ENCODE results near the gene SYNE3.
A peak's percentile ranks its signal among the peaks of the same experiment; 100 is the strongest.

SYNE3 gene

GRCh38 chr14:95504135-95505029 lies 12.1 kb downstream of the SYNE3 start:
- peak; percentile 91 for DNase-seq

- no peak for DNase-seq
Observed at GRCh38 chr14:95503365-95504134, 12.9 kb downstream of the SYNE3 start.

DNA sequence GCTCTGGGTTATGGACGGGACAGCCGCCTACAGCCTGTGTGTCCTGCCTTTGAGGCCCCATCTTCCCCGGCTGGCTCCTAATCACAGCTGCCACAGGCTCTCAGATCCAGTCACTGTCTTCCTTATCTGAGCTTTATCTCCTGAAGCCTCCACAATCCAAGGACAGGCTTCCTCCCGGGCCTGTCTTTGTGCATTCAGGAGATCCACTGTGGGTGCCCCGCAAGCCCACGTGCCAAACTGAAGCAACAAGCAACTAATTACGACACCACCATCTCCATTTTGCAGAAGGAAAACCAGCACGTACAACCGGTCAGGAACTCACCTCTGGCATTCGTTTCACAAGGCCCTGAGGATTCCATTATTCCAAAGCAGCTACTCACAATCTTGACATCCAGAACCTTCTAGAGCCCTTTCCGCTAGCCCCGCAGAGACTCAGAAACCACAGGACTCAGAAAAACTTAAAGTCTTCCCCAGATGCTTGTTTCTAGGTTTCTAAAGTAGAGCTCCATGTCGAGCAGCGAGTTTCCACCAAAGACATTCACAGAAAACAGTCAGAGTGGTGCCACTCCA lies 14.0 kb downstream of the SYNE3 start:
- DNase-seq: no peak

DNA sequence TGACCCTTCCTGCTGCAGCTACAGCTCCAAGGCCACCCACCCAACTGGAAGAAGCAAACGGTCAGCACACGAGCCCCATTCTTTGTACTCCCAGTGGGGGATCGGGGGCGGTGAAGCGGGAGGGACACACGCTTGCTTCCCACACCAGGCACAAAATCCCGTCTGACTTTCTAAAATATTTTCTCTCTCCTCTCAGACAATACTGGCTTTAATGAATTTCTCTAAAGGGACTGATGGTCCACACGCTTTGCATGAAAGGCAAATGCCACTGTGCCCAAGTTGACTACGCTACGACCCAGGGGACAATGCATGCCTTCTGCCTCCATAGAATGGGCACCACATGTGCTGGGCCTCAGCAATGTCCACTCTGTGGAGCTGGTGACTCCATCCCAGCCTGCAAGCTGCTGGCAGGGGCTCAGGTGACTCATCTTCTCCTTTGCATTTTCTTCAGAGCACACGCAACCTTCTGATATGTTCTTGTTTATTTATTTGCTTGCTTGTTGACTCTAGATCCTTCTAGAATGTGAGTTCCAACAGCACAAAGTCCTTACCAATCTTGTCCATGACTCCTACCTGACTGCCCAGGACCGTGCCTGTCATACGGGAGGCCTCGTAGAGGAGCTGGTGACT lies 15.6 kb downstream of the SYNE3 start:
- DNase-seq: peak; percentile 73

GRCh38 chr14:95500201-95500681 lies 16.2 kb downstream of the SYNE3 start:
- DNase-seq: no peak

DNA sequence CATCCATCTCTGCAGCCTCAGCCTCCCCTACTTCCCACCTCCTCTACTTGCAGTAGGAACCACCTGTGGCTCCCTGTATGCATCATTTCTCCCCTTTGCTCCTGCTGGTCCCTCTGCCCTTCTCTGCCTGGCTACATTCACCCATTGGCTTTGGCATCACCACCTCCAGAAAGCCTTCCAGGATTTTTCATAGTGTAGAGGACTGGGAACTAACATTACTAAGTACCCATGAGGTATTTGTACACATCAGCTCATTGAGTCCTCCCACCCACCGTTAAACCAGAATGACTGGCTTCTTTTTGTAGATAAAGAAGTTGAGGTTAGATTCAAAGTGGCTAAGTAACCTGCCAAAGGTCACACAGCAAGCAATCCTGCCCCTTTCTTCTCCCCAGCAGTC lies 17.1 kb downstream of the SYNE3 start:
- no peak for DNase-seq

DNA sequence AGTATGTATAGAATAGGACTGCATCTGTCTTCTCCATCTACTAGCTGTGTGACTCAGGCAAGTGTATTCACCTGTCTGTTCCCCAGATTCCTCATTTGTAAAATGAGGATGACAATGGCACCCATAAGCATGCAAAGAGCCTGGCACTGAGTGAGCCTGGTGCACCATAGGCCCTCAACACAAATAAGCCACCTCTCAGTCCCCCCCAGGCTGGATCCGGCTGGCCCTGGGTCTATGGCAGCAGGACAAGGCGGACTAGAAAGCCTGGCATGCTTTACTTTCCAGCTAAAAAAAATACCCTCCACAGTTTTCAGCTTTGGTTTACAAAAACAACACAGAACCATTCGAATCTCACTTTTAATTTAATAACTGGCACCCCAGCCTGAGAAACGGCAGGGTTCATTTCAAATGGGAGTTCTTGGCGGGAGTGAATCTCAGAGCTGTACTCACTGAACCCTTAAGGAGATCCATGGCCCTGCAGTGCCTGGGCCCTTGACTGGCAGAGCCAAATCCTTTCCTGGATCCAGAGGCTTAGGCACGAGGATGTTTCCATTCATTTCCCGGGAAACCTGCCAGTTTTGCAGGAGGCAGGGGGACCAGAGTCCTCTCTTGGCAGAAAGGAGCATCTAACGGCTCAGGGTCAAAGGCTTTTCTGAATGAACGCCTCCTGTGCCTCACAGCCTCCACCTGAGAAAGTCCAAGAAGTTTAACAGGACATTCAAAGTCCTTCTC lies 17.7 kb downstream of the SYNE3 start:
- DNase-seq: no peak

- no peak for DNase-seq
Observed at GRCh38 chr14:95497561-95498011, 18.9 kb downstream of the SYNE3 start.

DNA sequence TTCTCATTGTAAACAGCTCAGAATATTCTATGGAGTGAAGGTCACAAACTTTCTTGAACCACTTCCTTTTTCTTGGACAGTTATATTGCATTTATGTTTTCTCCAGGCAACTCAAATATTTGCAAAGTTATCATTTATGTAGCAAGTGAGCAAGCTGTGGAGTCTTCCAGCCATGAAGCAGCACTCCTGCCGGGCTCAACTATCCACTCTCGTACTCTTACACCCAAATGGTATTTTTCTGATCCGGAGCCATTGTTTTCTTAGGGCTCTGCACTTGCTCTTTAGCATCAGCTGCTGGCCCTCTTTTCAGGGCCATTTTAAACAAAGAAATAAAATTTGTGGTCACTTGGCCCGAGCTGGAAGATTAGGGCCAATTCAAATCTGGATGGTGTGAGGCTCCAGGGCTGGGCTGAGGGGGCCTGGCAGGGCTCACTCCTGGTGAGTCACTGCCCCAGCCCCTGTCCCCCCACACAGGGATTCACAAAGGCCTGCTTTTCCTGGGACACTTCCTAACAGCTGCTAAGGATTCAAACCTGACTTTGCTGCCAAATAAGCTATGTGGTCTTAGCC lies 19.7 kb downstream of the SYNE3 start:
- peak; percentile 51 for DNase-seq

DNA sequence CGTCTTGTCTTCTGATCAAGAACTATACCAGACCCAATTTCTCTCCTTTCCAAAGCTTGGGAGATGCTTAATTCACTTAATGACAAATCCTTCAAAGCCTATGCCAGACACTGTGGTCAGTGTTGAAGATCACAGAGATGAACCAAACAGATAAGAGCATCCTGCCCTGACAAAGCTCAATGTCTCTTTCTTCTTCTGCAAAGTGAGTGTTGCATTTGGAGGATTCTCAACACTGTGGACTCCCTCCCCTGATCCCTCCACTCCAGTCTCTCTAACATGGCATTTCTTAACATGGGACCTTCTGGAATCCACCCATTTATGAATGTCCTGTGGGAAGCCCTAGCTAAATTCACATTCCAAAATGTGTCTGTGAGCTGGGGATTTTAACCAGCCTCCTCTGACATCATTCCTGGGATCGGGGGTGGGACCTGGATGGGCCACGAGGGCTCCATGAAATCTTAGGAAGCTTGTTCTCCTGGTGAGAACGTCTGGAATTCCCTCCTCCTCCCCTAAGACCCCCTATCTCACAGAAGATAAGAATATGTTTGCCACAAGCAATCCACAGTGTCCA lies 20.3 kb downstream of the SYNE3 start:
- peak; percentile 63 for DNase-seq

- DNase-seq: no peak
Observed at GRCh38 chr14:95495538-95496025, 20.9 kb downstream of the SYNE3 start.

GRCh38 chr14:95495076-95495475 lies 21.4 kb downstream of the SYNE3 start:
- no peak for DNase-seq

- no peak for DNase-seq
Observed at GRCh38 chr14:95494456-95494855, 22.0 kb downstream of the SYNE3 start.

DNA sequence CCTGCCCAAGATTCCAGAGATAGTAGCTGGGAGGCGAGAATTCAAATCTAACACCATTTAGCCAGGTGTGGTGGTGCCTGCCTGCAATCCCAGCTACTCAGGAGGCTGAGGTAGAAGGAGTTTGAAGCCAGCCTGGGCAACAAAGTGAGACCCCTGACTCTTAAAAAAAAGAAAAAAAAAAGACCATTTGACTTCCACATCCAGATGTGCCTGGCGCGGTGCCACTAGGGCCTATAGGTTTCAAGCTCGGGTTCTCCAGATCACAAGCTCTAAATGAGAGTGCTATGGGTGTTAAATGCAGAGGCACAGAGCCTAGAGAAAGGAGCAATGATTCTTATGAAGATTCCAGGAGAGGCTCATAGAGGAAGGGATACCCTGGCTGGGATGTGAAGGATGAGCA lies 22.5 kb downstream of the SYNE3 start:
- DNase-seq: no peak

- no peak for DNase-seq
Observed at GRCh38 chr14:95493503-95493902, 22.9 kb downstream of the SYNE3 start.

- no peak for DNase-seq
Observed at GRCh38 chr14:95491936-95492608, 24.4 kb downstream of the SYNE3 start.

- DNase-seq: no peak
Observed at GRCh38 chr14:95490727-95491451, 25.6 kb downstream of the SYNE3 start.

- no peak for DNase-seq
Observed at GRCh38 chr14:95490138-95490509, 26.3 kb downstream of the SYNE3 start.

GRCh38 chr14:95489214-95490137 lies 27.0 kb downstream of the SYNE3 start:
- no peak for DNase-seq
